Measurements from ENCODE around the gene TAS2R5. TPM values are rescaled to one million over a fixed set of nuclear protein-coding genes. Genes with fewer than 3 reads are reported as not detected.
"Not testable (repeated sequence)": the region's sequence is repeated elsewhere in the genome, so short reads cannot be mapped to it uniquely, and the experiment has no call there.

TAS2R5 gene
- total RNA-seq, 4 donors from 2014 or later = 1.2 to 7.5 (median 1.4) TPM; not detected in 1

GRCh38 chr7:141785706-141786552 lies 4.1 kb upstream of the TAS2R5 start:
- 72 to 83% methylated on average over 11 to 13 of the region's 13 CpGs for WGBS, 2 donors (ENCODE audit: low coverage in 1 of 2)
- intact Hi-C loops (cut with DNase I; ENCODE audit: low total_unique reads) = no loop called here

GRCh38 chr7:141788296-141788695 lies 1.7 kb upstream of the TAS2R5 start:
- H3K36me3 ChIP-seq = no peaks in the 10 kb centered on the region
- 91 to 95% methylated on average over 2 of the region's 2 CpGs for WGBS, 2 donors (ENCODE audit: low coverage in 1 of 2)
- TF ChIP-seq, protein P1, sequence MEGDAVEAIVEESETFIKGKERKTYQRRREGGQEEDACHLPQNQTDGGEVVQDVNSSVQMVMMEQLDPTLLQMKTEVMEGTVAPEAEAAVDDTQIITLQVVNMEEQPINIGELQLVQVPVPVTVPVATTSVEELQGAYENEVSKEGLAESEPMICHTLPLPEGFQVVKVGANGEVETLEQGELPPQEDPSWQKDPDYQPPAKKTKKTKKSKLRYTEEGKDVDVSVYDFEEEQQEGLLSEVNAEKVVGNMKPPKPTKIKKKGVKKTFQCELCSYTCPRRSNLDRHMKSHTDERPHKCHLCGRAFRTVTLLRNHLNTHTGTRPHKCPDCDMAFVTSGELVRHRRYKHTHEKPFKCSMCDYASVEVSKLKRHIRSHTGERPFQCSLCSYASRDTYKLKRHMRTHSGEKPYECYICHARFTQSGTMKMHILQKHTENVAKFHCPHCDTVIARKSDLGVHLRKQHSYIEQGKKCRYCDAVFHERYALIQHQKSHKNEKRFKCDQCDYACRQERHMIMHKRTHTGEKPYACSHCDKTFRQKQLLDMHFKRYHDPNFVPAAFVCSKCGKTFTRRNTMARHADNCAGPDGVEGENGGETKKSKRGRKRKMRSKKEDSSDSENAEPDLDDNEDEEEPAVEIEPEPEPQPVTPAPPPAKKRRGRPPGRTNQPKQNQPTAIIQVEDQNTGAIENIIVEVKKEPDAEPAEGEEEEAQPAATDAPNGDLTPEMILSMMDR (IDR thresholded peaks at IDR 0.05) = no peak
- TF ChIP-seq EP300 (IDR thresholded peaks at IDR 0.05; ENCODE audit: low read depth) = no peak
- no peak for TF ChIP-seq POLR2AphosphoS5 (IDR thresholded peaks at IDR 0.05)
- no peak for TF ChIP-seq POLR2A (IDR thresholded peaks at IDR 0.05)

More at GRCh38 chr7:141785706-141786552, 4.1 kb upstream of the TAS2R5 start:
- no peak for DNase-seq
- Histone ChIP-seq H3K36me3 (no peaks in the 10 kb centered on the region), H3K4me1 (no peaks in the 10 kb centered on the region), H3K27me3 (no peaks in the 10 kb centered on the region), H3K27ac (no peak overlapping the region), H3K4me3 (no peak overlapping the region), H3K9me3 (no peaks in the 10 kb centered on the region)
- TF ChIP-seq POLR2A (IDR thresholded peaks at IDR 0.05) = no peak
- TF ChIP-seq, protein P1 (IDR thresholded peaks at IDR 0.05) = peak; percentile 50 to 67 (median 62)
- in situ Hi-C loops (cut with MboI; ENCODE audit: low pct_ligation_motif_present in 1 of 4, low pct_unique_long_range_greater_than_20kb in 1 of 4, low sequenced_read_pairs in 3 of 4) = no loop called here

GRCh38 chr7:141792526-141792925 lies 2.5 kb downstream of the TAS2R5 start:
- Histone ChIP-seq H3K4me3 (no peak overlapping the region), H3K9me3 (no peaks in the 10 kb centered on the region), H3K4me1 (no peaks in the 10 kb centered on the region), H3K27ac (no peak overlapping the region), H3K36me3 (no peaks in the 10 kb centered on the region), H3K27me3 (no peaks in the 10 kb centered on the region)
- intact Hi-C loops (cut with DNase I; ENCODE audit: low total_unique reads) (no loop called here), in situ Hi-C loops (cut with MboI; ENCODE audit: low pct_ligation_motif_present in 1 of 4, low pct_unique_long_range_greater_than_20kb in 1 of 4, low sequenced_read_pairs in 3 of 4) (no loop called here)
- 77 to 100% methylated on average over 1 to 2 of the region's 2 CpGs for WGBS, 2 donors (ENCODE audit: low coverage in 1 of 2)
- no peak for DNase-seq
- TF ChIP-seq, protein P1 (IDR thresholded peaks at IDR 0.05) = no peak
- TF ChIP-seq EP300 (IDR thresholded peaks at IDR 0.05; ENCODE audit: low read depth) = no peak
- TF ChIP-seq POLR2A (IDR thresholded peaks at IDR 0.05) = no peak
- no peak for TF ChIP-seq POLR2AphosphoS5 (IDR thresholded peaks at IDR 0.05)

More at GRCh38 chr7:141788296-141788695, 1.7 kb upstream of the TAS2R5 start:
- Histone ChIP-seq H3K27ac (no peak overlapping the region), H3K27me3 (no peaks in the 10 kb centered on the region), H3K9me3 (no peaks in the 10 kb centered on the region), H3K4me1 (no peaks in the 10 kb centered on the region), H3K4me3 (no peak overlapping the region)
- no peak for DNase-seq
- in situ Hi-C loops (cut with MboI; ENCODE audit: low pct_ligation_motif_present in 1 of 4, low pct_unique_long_range_greater_than_20kb in 1 of 4, low sequenced_read_pairs in 3 of 4) (no loop called here), intact Hi-C loops (cut with DNase I; ENCODE audit: low total_unique reads) (no loop called here)

GRCh38 chr7:141820067-141820466 lies 30.1 kb downstream of the TAS2R5 start:
- Histone ChIP-seq H3K27ac (no peak overlapping the region), H3K4me3 (no peak overlapping the region), H3K27me3 (no peaks in the 10 kb centered on the region), H3K9me3 (peaks cover 31 to 37% of the 10 kb centered on the region in 2 donors), H3K36me3 (peaks cover 0 to 2% (median 0%) of the 10 kb centered on the region in 4 donors), H3K4me1 (no peaks in the 10 kb centered on the region)
- no peak for DNase-seq
- WGBS, 2 donors (ENCODE audit: low coverage in 1 of 2) = 86 to 89% methylated on average over 1 of the region's 1 CpG
- in situ Hi-C loops (cut with MboI; ENCODE audit: low pct_ligation_motif_present in 1 of 4, low pct_unique_long_range_greater_than_20kb in 1 of 4, low sequenced_read_pairs in 3 of 4) (no loop called here), intact Hi-C loops (cut with DNase I; ENCODE audit: low total_unique reads) (no loop called here)
- TF ChIP-seq EP300 (IDR thresholded peaks at IDR 0.05; ENCODE audit: low read depth) (no peak), POLR2A (IDR thresholded peaks at IDR 0.05) (no peak), POLR2AphosphoS5 (IDR thresholded peaks at IDR 0.05) (no peak)
- TF ChIP-seq, protein P1 (IDR thresholded peaks at IDR 0.05) = no peak

DNA sequence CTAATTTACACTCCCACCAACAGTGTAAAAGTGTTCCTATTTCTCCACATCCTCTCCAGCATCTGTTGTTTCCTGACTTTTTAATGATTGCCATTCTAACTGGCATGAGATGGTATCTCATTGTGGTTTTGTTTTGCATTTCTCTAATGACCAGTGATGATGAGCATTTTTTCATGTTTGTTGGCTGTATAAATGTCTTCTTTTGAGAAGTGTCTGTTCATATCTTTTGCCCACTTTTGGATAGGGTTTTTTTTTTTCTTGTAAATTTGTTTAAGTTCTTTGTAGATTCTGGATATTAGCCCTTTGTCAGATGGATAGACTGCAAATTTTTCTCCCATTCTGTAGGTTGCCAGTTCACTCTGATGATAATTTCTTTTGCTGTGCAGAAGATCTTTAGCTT lies 32.4 kb downstream of the TAS2R5 start:
- H3K36me3 ChIP-seq; in situ Hi-C loops (cut with MboI; ENCODE audit: low pct_ligation_motif_present in 1 of 4, low pct_unique_long_range_greater_than_20kb in 1 of 4, low sequenced_read_pairs in 3 of 4); H3K4me1 ChIP-seq; intact Hi-C loops (cut with DNase I; ENCODE audit: low total_unique reads); DNase-seq; H3K4me3 ChIP-seq; H3K27ac ChIP-seq; H3K27me3 ChIP-seq: not testable (repeated sequence)
- peaks cover 31 to 37% of the 10 kb centered on the region in 2 donors for H3K9me3 ChIP-seq
